ENCODE results near the gene LRRC51.

Gene LRRC51

GRCh38 chr11:72072348-72072747 lies 8.3 kb upstream of the LRRC51 start:
- TF ChIP-seq CTCF (IDR thresholded peaks at IDR 0.05; ENCODE audit: low read depth, low read length), result no peak
- peak; percentile 25 for DNase-seq (ENCODE audit: extremely low read depth, low read depth)

- no peak for DNase-seq (ENCODE audit: extremely low read depth, low read depth)
- peak; percentile 9; the same call in 1 of the 2 replicates for TF ChIP-seq CTCF (IDR thresholded peaks at IDR 0.05; ENCODE audit: low read depth, low read length)
Measured at GRCh38 chr11:72075109-72075508, 5.5 kb upstream of the LRRC51 start.

GRCh38 chr11:72075756-72076155 lies 4.9 kb upstream of the LRRC51 start:
- no peak for TF ChIP-seq CTCF (IDR thresholded peaks at IDR 0.05; ENCODE audit: low read depth, low read length)
- DNase-seq (ENCODE audit: extremely low read depth, low read depth), result no peak

GRCh38 chr11:72078477-72078876 lies 2.2 kb upstream of the LRRC51 start:
- DNase-seq (ENCODE audit: extremely low read depth, low read depth), result no peak
- no peak for TF ChIP-seq CTCF (IDR thresholded peaks at IDR 0.05; ENCODE audit: low read depth, low read length)

- no peak for TF ChIP-seq CTCF (IDR thresholded peaks at IDR 0.05; ENCODE audit: low read depth, low read length)
- DNase-seq (ENCODE audit: extremely low read depth, low read depth), result no peak
Measured at GRCh38 chr11:72079819-72080325, 778 bp upstream of the LRRC51 start.

GRCh38 chr11:72081184-72081644 lies 564 bp downstream of the LRRC51 start:
- TF ChIP-seq CTCF (IDR thresholded peaks at IDR 0.05; ENCODE audit: low read depth, low read length), result no peak
- no peak for DNase-seq (ENCODE audit: extremely low read depth, low read depth)

GRCh38 chr11:72081821-72082453 lies 1.3 kb downstream of the LRRC51 start:
- TF ChIP-seq CTCF (IDR thresholded peaks at IDR 0.05; ENCODE audit: low read depth, low read length), result no peak
- DNase-seq (ENCODE audit: extremely low read depth, low read depth), result no peak

Data from AG09319 (cell line).